ENCODE results near the gene USP15.

GRCh38 chr12:62224601-62225000, 35.6 kb upstream of the USP15 start:
- TF ChIP-seq EZH2 (IDR thresholded peaks at IDR 0.05; ENCODE audit: insufficient read depth, poor library complexity, severe bottlenecking) (no peak), EZH2phosphoT487 (IDR thresholded peaks at IDR 0.05; ENCODE audit: insufficient read depth, low read depth) (no peak)
